Stomach smooth muscle (tissue), 2 donors: Measurements from ENCODE around the gene ASB4.

Source experiments
- H3K27ac ChIP-seq: one replicate; pipeline ENCODE4 v1.7.0; 2013; ENCODE audit warnings: mild to moderate bottlenecking, low read length, inconsistent platforms
- H3K27me3 ChIP-seq, 2 donors: one replicate each; pipeline ENCODE4 v1.7.0; 2013; ENCODE audit warnings: low read length in 2 of 2; ENCODE audit not compliant: insufficient read depth in 2 of 2, control insufficient read depth in 1 of 2
- H3K36me3 ChIP-seq, 2 donors: one replicate each; pipeline ENCODE4 v1.7.0; 2013; ENCODE audit warnings: low read length in 2 of 2; ENCODE audit not compliant: control insufficient read depth in 2 of 2, insufficient read depth in 2 of 2
- H3K4me1 ChIP-seq: one replicate; pipeline ENCODE4 v1.7.0; 2013; ENCODE audit warnings: low read length; ENCODE audit not compliant: control insufficient read depth, insufficient read depth
- H3K4me3 ChIP-seq, 2 donors: one replicate each; pipeline ENCODE4 v1.7.0; 2013; ENCODE audit warnings: low read length in 2 of 2
- H3K9ac ChIP-seq, 2 donors: one replicate each; pipeline ENCODE4 v1.7.0; 2013; ENCODE audit warnings: low read length in 2 of 2, mild to moderate bottlenecking in 1 of 2
- H3K9me3 ChIP-seq, 2 donors: one replicate each; pipeline ENCODE4 v1.7.0; 2013; ENCODE audit warnings: low read length in 2 of 2; ENCODE audit not compliant: control insufficient read depth in 2 of 2
- donor health status: healthy.
- donor health status: Pancreatic carcinoma.

The ASB4 gene

GRCh38 chr7:95586951-95587301 is 101.2 kb downstream of the ASB4 start:
- no peak overlapping the region for H3K4me3 ChIP-seq
- no peak overlapping the region for H3K9ac ChIP-seq
- H3K4me1 ChIP-seq: no peaks in the 10 kb centered on the region
- no peak overlapping the region for H3K27ac ChIP-seq
- no peaks in the 10 kb centered on the region for H3K9me3 ChIP-seq
- peaks cover 48 to 64% of the 10 kb centered on the region in 2 donors for H3K36me3 ChIP-seq
- H3K27me3 ChIP-seq: no peaks in the 10 kb centered on the region

- Histone ChIP-seq H3K27me3 (no peaks in the 10 kb centered on the region), H3K27ac (peak overlapping the region; percentile 13), H3K36me3 (peaks cover 57 to 79% of the 10 kb centered on the region in 2 donors), H3K4me1 (peaks cover 4% of the 10 kb centered on the region), H3K4me3 (no peak overlapping the region), H3K9ac (no peak overlapping the region), H3K9me3 (no peaks in the 10 kb centered on the region)
These were observed 103.3 kb downstream of the ASB4 start for GRCh38 chr7:95589031-95589430.

- H3K4me1 ChIP-seq: peaks cover 4% of the 10 kb centered on the region
- no peak overlapping the region for H3K4me3 ChIP-seq
- peaks cover 60 to 83% of the 10 kb centered on the region in 2 donors for H3K36me3 ChIP-seq
These were observed 104.0 kb downstream of the ASB4 start for GRCh38 chr7:95589766-95590165.

More at GRCh38 chr7:95589766-95590165, 104.0 kb downstream of the ASB4 start:
- Histone ChIP-seq H3K27me3 (no peaks in the 10 kb centered on the region), H3K9me3 (no peaks in the 10 kb centered on the region), H3K9ac (no peak overlapping the region), H3K27ac (no peak overlapping the region)
